NCI-H2196 (cell line): ENCODE measurements around the gene PBX1.
"Not testable (repeated sequence)": the region's sequence is repeated elsewhere in the genome, so short reads cannot be mapped to it uniquely, and the experiment has no call there.

ENCODE experiments used
- DNase-seq: peaks from one replicate; lab custom pipeline; 2025; ENCODE audit not compliant: unreplicated experiment; lab: John Stamatoyannopoulos, UW

Gene PBX1

GRCh38 chr1:164558461-164559341, at the start of gene PBX1:
TSS of gene PBX1 (plus strand) at chr1:164559184.
- peak; percentile 95 for DNase-seq

- no peak for DNase-seq
Observed at GRCh38 chr1:164510435-164510834, 48.5 kb upstream of the PBX1 start.

GRCh38 chr1:164511001-164511705, 47.8 kb upstream of the PBX1 start:
- no peak for DNase-seq

GRCh38 chr1:164515231-164515630, 43.8 kb upstream of the PBX1 start:
- no peak for DNase-seq

- no peak for DNase-seq
Observed at GRCh38 chr1:164515711-164516331, 43.2 kb upstream of the PBX1 start.

- DNase-seq = no peak
Observed at GRCh38 chr1:164516591-164516990, 42.4 kb upstream of the PBX1 start.

- DNase-seq = no peak
Observed at GRCh38 chr1:164518692-164519332, 40.2 kb upstream of the PBX1 start.

- no peak for DNase-seq
Observed at GRCh38 chr1:164519426-164519825, 39.6 kb upstream of the PBX1 start.

- no peak for DNase-seq
Observed at GRCh38 chr1:164524810-164525209, 34.2 kb upstream of the PBX1 start.

- DNase-seq = no peak
Observed at GRCh38 chr1:164534863-164535610, 23.9 kb upstream of the PBX1 start.

GRCh38 chr1:164552463-164552988, 6.5 kb upstream of the PBX1 start:
- not testable (repeated sequence) for DNase-seq

GRCh38 chr1:164557270-164557669, 1.7 kb upstream of the PBX1 start:
- peak; percentile 62 for DNase-seq

GRCh38 chr1:164559342-164560051, 513 bp downstream of the PBX1 start:
- DNase-seq = peak; percentile 56

- DNase-seq = no peak
Observed at GRCh38 chr1:164560121-164560541, 1.1 kb downstream of the PBX1 start.

GRCh38 chr1:164560556-164560955, 1.6 kb downstream of the PBX1 start:
- DNase-seq = no peak

- DNase-seq = no peak
Observed at GRCh38 chr1:164561007-164561406, 2.0 kb downstream of the PBX1 start.

- no peak for DNase-seq
Observed at GRCh38 chr1:164561472-164561871, 2.5 kb downstream of the PBX1 start.

- DNase-seq = no peak
Observed at GRCh38 chr1:164562061-164562460, 3.1 kb downstream of the PBX1 start.

- DNase-seq = no peak
Observed at GRCh38 chr1:164562511-164562910, 3.5 kb downstream of the PBX1 start.
